ENCODE data around the gene FAM222B. TPM values are rescaled to one million over a fixed set of nuclear protein-coding genes. Genes with fewer than 3 reads are reported as not detected.

Gene FAM222B
- total RNA-seq = 10 to 100 TPM; 20.9 to 26.5 TPM

DNA sequence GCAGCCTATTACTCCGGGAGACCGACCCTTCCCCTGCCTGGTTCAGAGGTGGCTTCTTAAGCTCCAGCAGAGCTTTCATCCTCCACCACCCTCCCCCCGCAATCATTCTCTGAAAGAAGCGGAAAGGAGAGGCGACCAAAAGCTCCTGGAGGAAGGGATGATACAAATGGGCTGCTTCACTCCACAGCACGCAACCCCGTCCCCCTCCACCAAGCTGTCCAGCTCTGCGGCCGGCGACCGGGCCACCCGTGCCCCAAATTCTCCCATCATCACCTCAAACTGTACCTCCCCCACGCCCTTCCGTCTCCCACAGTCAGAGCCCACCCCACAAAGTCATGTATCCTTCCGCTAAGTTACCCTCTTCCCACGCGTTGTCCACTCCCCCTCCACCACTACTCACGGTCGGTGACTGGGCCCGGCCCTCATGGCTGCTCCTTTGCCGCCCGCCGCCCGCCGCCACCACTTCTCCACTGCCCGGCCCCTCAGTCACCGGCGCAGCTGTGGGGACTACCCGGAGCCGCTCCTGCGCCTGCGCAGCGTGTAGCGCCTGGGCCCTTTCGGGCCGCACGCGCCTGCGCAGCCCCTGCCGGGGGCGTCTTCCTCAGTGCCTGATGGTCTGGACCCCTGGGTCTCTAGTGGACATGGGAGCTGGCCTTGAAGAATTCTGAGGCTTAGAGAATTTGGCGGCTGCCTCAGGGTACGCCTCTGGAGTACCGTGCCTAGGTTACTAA, at the start of gene FAM222B:
FAM222B (minus strand) TSS at position 509 of the 731 bp plus-strand sequence. CDS start 76,123 bp downstream, outside the sequence.
- Mint-ChIP-seq H3K4me1 (ENCODE audit: low read depth) (peaks cover 25% of the 10 kb centered on the region), H3K9me3 (no peaks in the 10 kb centered on the region), H3K27ac (peak within 1 kb of the TSS; percentile 95), H3K36me3 (ENCODE audit: insufficient read depth in 2 of 2) (peaks cover 2 to 3% of the 10 kb centered on the region in 2 donors), H3K27me3 (ENCODE audit: low read depth) (no peaks in the 10 kb centered on the region), H3K4me3 (peak within 1 kb of the TSS; percentile 86 to 93)
- DNase-seq (peak; percentile 93), ATAC-seq (replicated peaks in 1 of 2) (peak; percentile 99)

DNA sequence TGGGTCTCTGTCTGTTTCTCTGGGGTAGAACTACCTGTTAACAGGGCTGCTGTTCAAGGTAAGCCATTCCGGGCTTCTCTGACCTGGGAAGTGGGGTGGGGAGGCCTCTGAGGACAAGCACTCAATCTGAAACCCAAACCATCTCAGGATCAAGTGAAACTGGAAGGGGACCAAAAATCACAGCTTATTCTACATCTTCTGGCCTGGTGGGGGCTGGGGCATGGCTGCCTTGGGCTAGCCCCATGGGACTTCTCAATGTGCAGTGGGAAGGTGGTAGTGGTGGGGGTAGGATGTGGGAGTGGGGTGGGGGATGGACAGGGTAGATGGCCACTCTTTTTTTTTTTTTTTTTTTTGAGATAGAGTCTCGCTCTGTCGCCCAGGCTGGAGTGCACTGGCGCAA, 49.4 kb upstream of the FAM222B start:
- Mint-ChIP-seq H3K27me3 (ENCODE audit: low read depth) (no peaks in the 10 kb centered on the region), H3K4me1 (ENCODE audit: low read depth) (peaks cover 59% of the 10 kb centered on the region), H3K27ac (peak overlapping the region; percentile 99), H3K36me3 (ENCODE audit: insufficient read depth in 2 of 2) (peaks cover 3 to 15% of the 10 kb centered on the region in 2 donors), H3K9me3 (no peaks in the 10 kb centered on the region), H3K4me3 (peak overlapping the region; percentile 76 to 98)
- DNase-seq = no peak
- ATAC-seq (replicated peaks in 1 of 2) = no peak

DNA sequence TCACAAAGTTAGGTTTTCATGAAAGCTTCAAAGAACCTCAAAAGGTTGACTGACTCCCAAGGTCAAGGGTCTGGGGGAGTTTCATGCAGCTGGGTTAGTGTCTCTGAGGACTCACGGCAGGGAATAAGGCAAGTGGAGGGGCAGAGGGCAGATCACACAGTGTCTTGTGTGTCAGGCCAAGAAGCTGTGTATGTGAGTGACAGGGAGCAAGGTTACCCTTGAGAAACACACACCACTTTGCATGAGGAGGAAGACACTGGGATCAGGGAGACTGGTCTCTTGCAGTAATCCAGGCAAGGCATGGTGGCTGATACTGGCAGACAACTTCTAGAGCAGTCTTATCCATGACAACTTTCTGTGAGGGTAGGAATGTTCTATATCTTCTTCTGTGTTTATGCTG, 48.6 kb upstream of the FAM222B start:
- Mint-ChIP-seq H3K36me3 (ENCODE audit: insufficient read depth in 2 of 2) (peaks cover 3 to 15% of the 10 kb centered on the region in 2 donors), H3K27me3 (ENCODE audit: low read depth) (no peaks in the 10 kb centered on the region), H3K4me1 (ENCODE audit: low read depth) (peaks cover 61% of the 10 kb centered on the region), H3K27ac (peak overlapping the region; percentile 99), H3K4me3 (peak overlapping the region in 1 of 2 donors; percentile 76), H3K9me3 (no peaks in the 10 kb centered on the region)
- no peak for ATAC-seq (replicated peaks in 1 of 2)
- DNase-seq = no peak

GRCh38 chr17:28889996-28890395, 47.4 kb upstream of the FAM222B start:
- H3K27me3 Mint-ChIP-seq (ENCODE audit: low read depth) = no peaks in the 10 kb centered on the region
- no peak for ATAC-seq (replicated peaks in 1 of 2)
- no peak overlapping the region for H3K27ac Mint-ChIP-seq
- H3K9me3 Mint-ChIP-seq = no peaks in the 10 kb centered on the region
- peaks cover 5 to 13% of the 10 kb centered on the region in 2 donors for H3K36me3 Mint-ChIP-seq (ENCODE audit: insufficient read depth in 2 of 2)
- no peak for DNase-seq
- peaks cover 53% of the 10 kb centered on the region for H3K4me1 Mint-ChIP-seq (ENCODE audit: low read depth)
- no peak overlapping the region for H3K4me3 Mint-ChIP-seq

- ATAC-seq (replicated peaks in 1 of 2) (no peak), DNase-seq (no peak)
- Mint-ChIP-seq H3K4me3 (no peak overlapping the region), H3K27me3 (ENCODE audit: low read depth) (no peaks in the 10 kb centered on the region), H3K27ac (peak overlapping the region; percentile 36), H3K9me3 (no peaks in the 10 kb centered on the region), H3K36me3 (ENCODE audit: insufficient read depth in 2 of 2) (peaks cover 5 to 13% of the 10 kb centered on the region in 2 donors), H3K4me1 (ENCODE audit: low read depth) (peaks cover 50% of the 10 kb centered on the region)
These were observed 46.2 kb upstream of the FAM222B start for GRCh38 chr17:28888832-28889231.

- Mint-ChIP-seq H3K9me3 (no peaks in the 10 kb centered on the region), H3K4me3 (no peak overlapping the region), H3K4me1 (ENCODE audit: low read depth) (peaks cover 41% of the 10 kb centered on the region), H3K36me3 (ENCODE audit: insufficient read depth in 2 of 2) (peaks cover 5 to 8% of the 10 kb centered on the region in 2 donors), H3K27me3 (ENCODE audit: low read depth) (no peaks in the 10 kb centered on the region), H3K27ac (no peak overlapping the region)
- DNase-seq (no peak), ATAC-seq (replicated peaks in 1 of 2) (no peak)
These were observed 45.4 kb upstream of the FAM222B start for GRCh38 chr17:28887871-28888471.

GRCh38 chr17:28885951-28886350, 43.4 kb upstream of the FAM222B start:
- H3K36me3 Mint-ChIP-seq (ENCODE audit: insufficient read depth in 2 of 2) = peaks cover 2 to 11% of the 10 kb centered on the region in 2 donors
- H3K9me3 Mint-ChIP-seq = no peaks in the 10 kb centered on the region
- no peak for DNase-seq
- H3K27me3 Mint-ChIP-seq (ENCODE audit: low read depth) = no peaks in the 10 kb centered on the region
- no peak for ATAC-seq (replicated peaks in 1 of 2)
- H3K27ac Mint-ChIP-seq = no peak overlapping the region
- peaks cover 24% of the 10 kb centered on the region for H3K4me1 Mint-ChIP-seq (ENCODE audit: low read depth)
- no peak overlapping the region for H3K4me3 Mint-ChIP-seq

DNA sequence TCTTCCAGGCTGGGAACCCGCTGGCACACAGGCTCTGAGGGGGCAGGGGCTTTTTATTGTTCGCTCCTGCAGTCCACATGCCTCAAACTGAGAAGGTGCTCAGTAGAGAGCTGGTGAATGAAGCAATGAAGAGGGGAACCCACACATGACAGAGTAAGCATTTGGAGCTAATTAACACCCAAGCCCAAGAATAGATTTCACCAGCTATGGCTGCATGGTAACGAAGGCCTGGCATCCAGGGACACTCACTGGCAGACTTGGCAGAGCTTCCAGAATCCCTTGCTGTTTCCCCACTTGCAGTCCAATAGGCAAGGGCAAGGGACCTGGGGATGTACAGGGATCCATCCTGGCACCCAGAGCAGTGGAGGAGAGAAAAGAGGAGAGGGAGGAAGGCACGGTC, 42.8 kb upstream of the FAM222B start:
- DNase-seq = no peak
- H3K27me3 Mint-ChIP-seq (ENCODE audit: low read depth) = no peaks in the 10 kb centered on the region
- ATAC-seq (replicated peaks in 1 of 2) = no peak
- H3K27ac Mint-ChIP-seq = no peak overlapping the region
- no peaks in the 10 kb centered on the region for H3K9me3 Mint-ChIP-seq
- H3K4me3 Mint-ChIP-seq = no peak overlapping the region
- H3K4me1 Mint-ChIP-seq (ENCODE audit: low read depth) = peaks cover 18% of the 10 kb centered on the region
- peaks cover 2 to 9% of the 10 kb centered on the region in 2 donors for H3K36me3 Mint-ChIP-seq (ENCODE audit: insufficient read depth in 2 of 2)

DNA sequence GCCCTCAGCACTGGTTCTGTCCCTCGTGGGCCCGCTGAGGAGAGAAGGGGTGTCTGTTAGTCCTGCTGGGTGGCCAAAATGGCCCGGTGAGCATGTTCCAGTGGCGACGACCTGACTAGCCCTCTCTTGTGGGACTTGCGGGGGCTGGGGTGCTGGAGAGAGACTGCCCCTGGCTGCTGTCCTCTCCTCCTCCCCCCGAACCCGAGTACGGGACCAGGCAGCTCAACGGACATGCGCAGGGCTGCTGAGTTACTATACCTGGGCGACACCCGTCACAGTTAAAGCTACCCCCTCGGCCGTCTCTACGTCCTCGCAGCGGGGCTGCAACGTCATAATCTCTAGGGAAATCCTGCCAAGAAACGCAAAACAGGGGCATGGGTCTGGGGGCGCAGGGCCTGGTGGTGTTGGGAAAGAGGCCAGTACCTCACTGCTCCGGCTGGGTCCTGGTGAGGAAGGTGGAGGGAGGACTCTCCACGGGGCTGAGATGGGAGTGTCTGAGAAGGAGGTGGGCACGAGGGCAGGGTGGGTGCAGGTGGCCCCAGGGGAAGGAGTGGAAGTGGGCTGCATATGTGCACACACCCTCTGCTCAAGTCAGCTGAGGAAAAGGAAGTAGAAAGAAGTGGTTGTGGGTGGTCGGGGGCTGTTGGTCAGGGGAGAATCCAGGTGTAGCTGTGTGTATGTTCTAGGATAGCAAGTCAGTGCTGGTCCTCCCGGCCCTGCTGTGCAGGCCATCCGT, 41.5 kb upstream of the FAM222B start:
- peak overlapping the region; percentile 25 for H3K27ac Mint-ChIP-seq

DNA sequence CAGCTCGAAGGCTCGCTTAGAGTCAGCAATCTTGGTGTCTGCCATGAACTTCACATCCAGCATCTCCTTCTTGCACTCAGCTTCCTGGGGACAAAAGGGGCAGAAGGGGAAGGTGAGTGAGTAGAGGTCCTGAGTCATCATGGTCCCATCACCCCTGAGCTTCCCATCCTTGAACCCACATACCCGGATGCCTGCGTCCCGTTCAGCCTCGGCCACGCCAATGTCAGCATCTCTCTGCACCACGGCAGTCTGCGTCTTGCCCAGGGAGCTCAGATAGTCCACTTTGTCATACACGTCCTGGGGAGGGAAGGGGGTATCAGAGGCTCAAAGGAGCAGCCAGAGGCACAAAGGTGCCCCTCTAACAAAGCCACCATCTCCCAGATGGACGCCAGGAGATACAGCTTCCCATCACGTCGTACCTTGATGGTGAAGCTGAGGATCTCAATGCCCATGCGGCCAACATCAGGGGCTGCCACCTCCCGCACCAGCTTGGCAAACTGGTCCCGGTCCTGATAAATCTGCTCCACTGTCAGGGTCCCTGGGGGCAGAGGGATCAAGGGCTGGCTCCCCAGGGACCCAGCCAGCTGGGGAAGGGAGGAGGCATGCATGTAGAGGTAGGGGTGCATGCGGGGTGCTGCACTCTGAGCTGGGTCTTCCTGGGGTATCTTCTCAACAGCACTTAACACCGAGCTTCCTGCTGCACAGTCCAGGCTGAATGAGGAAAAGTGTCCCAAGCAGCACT, 39.7 kb upstream of the FAM222B start:
- H3K27me3 Mint-ChIP-seq (ENCODE audit: low read depth) = no peaks in the 10 kb centered on the region
- H3K4me1 Mint-ChIP-seq (ENCODE audit: low read depth) = peaks cover 31% of the 10 kb centered on the region
- no peak overlapping the region for H3K27ac Mint-ChIP-seq
- ATAC-seq (replicated peaks in 1 of 2) (no peak), DNase-seq (no peak)
- H3K9me3 Mint-ChIP-seq = peaks cover 0 to 1% of the 10 kb centered on the region in 2 donors
- H3K4me3 Mint-ChIP-seq = no peak overlapping the region
- H3K36me3 Mint-ChIP-seq (ENCODE audit: insufficient read depth in 2 of 2) = peaks cover 7 to 24% of the 10 kb centered on the region in 2 donors

More for the DNA sequence above, 41.5 kb upstream of the FAM222B start:
- no peak for ATAC-seq (replicated peaks in 1 of 2)
- H3K27me3 Mint-ChIP-seq (ENCODE audit: low read depth) = no peaks in the 10 kb centered on the region
- H3K9me3 Mint-ChIP-seq = no peaks in the 10 kb centered on the region
- H3K4me1 Mint-ChIP-seq (ENCODE audit: low read depth) = peaks cover 13% of the 10 kb centered on the region
- H3K36me3 Mint-ChIP-seq (ENCODE audit: insufficient read depth in 2 of 2) = peaks cover 4 to 12% of the 10 kb centered on the region in 2 donors
- no peak for DNase-seq
- H3K4me3 Mint-ChIP-seq = no peak overlapping the region

GRCh38 chr17:28881533-28882056, 39.0 kb upstream of the FAM222B start:
- Mint-ChIP-seq H3K36me3 (ENCODE audit: insufficient read depth in 2 of 2) (peaks cover 7 to 24% of the 10 kb centered on the region in 2 donors), H3K27me3 (ENCODE audit: low read depth) (no peaks in the 10 kb centered on the region), H3K4me1 (ENCODE audit: low read depth) (peaks cover 38% of the 10 kb centered on the region), H3K27ac (no peak overlapping the region), H3K9me3 (peaks cover 0 to 1% of the 10 kb centered on the region in 2 donors), H3K4me3 (no peak overlapping the region)
- DNase-seq (no peak), ATAC-seq (replicated peaks in 1 of 2) (no peak)

GRCh38 chr17:28880572-28880945, 38.0 kb upstream of the FAM222B start:
- peaks cover 43% of the 10 kb centered on the region for H3K4me1 Mint-ChIP-seq (ENCODE audit: low read depth)
- no peaks in the 10 kb centered on the region for H3K27me3 Mint-ChIP-seq (ENCODE audit: low read depth)
- H3K4me3 Mint-ChIP-seq = no peak overlapping the region
- DNase-seq (no peak), ATAC-seq (replicated peaks in 1 of 2) (no peak)
- peaks cover 7 to 24% of the 10 kb centered on the region in 2 donors for H3K36me3 Mint-ChIP-seq (ENCODE audit: insufficient read depth in 2 of 2)
- peaks cover 0 to 1% of the 10 kb centered on the region in 2 donors for H3K9me3 Mint-ChIP-seq
- no peak overlapping the region for H3K27ac Mint-ChIP-seq

Data from activated T-cell treated with anti-CD3 and anti-CD28 coated beads, Interleukin-2, amount 50 U/mL, for 72 hours (primary cell).